ENCODE measurements around the gene SYCN. TPM values are rescaled to one million over a fixed set of nuclear protein-coding genes. Genes with fewer than 3 reads are reported as not detected.
A peak's percentile ranks its signal among the peaks of the same experiment; 100 is the strongest.

The SYCN gene
- total and polyA plus RNA-seq, 2 of the 13 experiments (the other 11 are each of a cell fraction or from before 2014, with no cell fraction given): not detected

GRCh38 chr19:39188960-39189359, 15.1 kb downstream of the SYCN start:
- peaks cover 0 to 11% of the 10 kb centered on the region in 2 experiments; a peak in 1 of 5 replicates for H3K27me3 ChIP-seq (ENCODE audit: control insufficient read depth in 1 of 2, insufficient read depth in 2 of 2, low read length in 2 of 2)
- ATAC-seq: no peak
- no peaks in the 10 kb centered on the region for H3K9me3 ChIP-seq (ENCODE audit: low read length)
- H4K20me1 ChIP-seq (ENCODE audit: insufficient read depth, low read length): no peaks in the 10 kb centered on the region
- ChIA-PET POLR2A (no interaction called here), CTCF (ENCODE audit: low intra/inter-chr PET ratio, low total read pairs) (interaction anchor here (2.9 kb wide), 1 partner anchor 66 kb away, joined by 25 read pairs; no protein-coding TSS in a partner anchor)
- intact Hi-C loops (cut with micrococcal nuclease; ENCODE audit: unreplicated experiment) (loop anchor here (10.0 kb wide), 1 partner anchor 224 kb away; no protein-coding TSS in a partner anchor), in situ Hi-C loops (cut with HindIII; ENCODE audit: extremely low pct_ligation_motif_present, low pct_unique_long_range_greater_than_20kb) (no loop called here)
- no peak overlapping the region for H3K27ac ChIP-seq (ENCODE audit: extremely low read length, insufficient read depth, low read length)
- H2AFZ ChIP-seq (ENCODE audit: low read length): no peak overlapping the region
- WGBS (ENCODE audit: low lambda C conversion rate): 39% methylated on average over 6 of the region's 6 CpGs
- no peak overlapping the region for H3K9ac ChIP-seq (ENCODE audit: insufficient read depth, low read depth, low read length)
- no peak overlapping the region for H3K4me2 ChIP-seq (ENCODE audit: low read depth, low read length)
- no peak for TF ChIP-seq GLI4 (CRISPR knock-in tag; IDR thresholded peaks at IDR 0.05; ENCODE audit: borderline replicate concordance)
- TF ChIP-seq ZFP36 (IDR thresholded peaks at IDR 0.05; ENCODE audit: borderline replicate concordance, low read depth, low read length, partially characterized antibody): peak; percentile 49
- H3K36me3 ChIP-seq (replicated peaks in 1 of 2; ENCODE audit: control insufficient read depth in 1 of 2, insufficient read depth in 2 of 2, low read length in 2 of 2): no peaks in the 10 kb centered on the region
- DNase-seq (ENCODE audit: low spot score): no peak
- H3K4me3 ChIP-seq (replicated peaks in 1 of 3; ENCODE audit: insufficient read depth in 1 of 3, low read depth in 2 of 3, low read length in 3 of 3): no peak overlapping the region
- peaks cover 17% of the 10 kb centered on the region for H3K4me1 ChIP-seq (ENCODE audit: insufficient read depth, low read length)
- no peaks in the 10 kb centered on the region for H3K79me2 ChIP-seq (ENCODE audit: insufficient read depth, low read length)
- no peak for FAIRE-seq
- BruUV-seq (replicated peaks): no TSS peak

GRCh38 chr19:39187552-39187943, 16.5 kb downstream of the SYCN start:
- H3K27ac ChIP-seq (ENCODE audit: extremely low read length, insufficient read depth, low read length): no peak overlapping the region
- CTCF ChIA-PET (ENCODE audit: low intra/inter-chr PET ratio, low total read pairs): interaction anchor here (1.3 to 2.9 kb wide), 2 partner anchors 61 to 65 kb away, joined by 3 to 25 read pairs; no protein-coding TSS in a partner anchor

More at GRCh38 chr19:39187552-39187943, 16.5 kb downstream of the SYCN start:
- Histone ChIP-seq H3K9ac (ENCODE audit: insufficient read depth, low read depth, low read length) (no peak overlapping the region), H3K79me2 (ENCODE audit: insufficient read depth, low read length) (no peaks in the 10 kb centered on the region), H2AFZ (ENCODE audit: low read length) (no peak overlapping the region), H3K9me3 (ENCODE audit: low read length) (no peaks in the 10 kb centered on the region), H3K36me3 (replicated peaks in 1 of 2; ENCODE audit: control insufficient read depth in 1 of 2, insufficient read depth in 2 of 2, low read length in 2 of 2) (no peaks in the 10 kb centered on the region), H3K4me1 (ENCODE audit: insufficient read depth, low read length) (peaks cover 10% of the 10 kb centered on the region; the same call in 1 of the 2 replicates), H3K4me2 (ENCODE audit: low read depth, low read length) (no peak overlapping the region; the same call in 1 of the 2 replicates), H3K27me3 (ENCODE audit: control insufficient read depth in 1 of 2, insufficient read depth in 2 of 2, low read length in 2 of 2) (peaks cover 0 to 7% of the 10 kb centered on the region in 2 experiments; a peak in 1 of 5 replicates), H3K4me3 (replicated peaks in 1 of 3; ENCODE audit: insufficient read depth in 1 of 3, low read depth in 2 of 3, low read length in 3 of 3) (no peak overlapping the region), H4K20me1 (ENCODE audit: insufficient read depth, low read length) (no peaks in the 10 kb centered on the region)
- POLR2A ChIA-PET: no interaction called here
- FAIRE-seq (no peak), ATAC-seq (peak; percentile 46), DNase-seq (ENCODE audit: low spot score) (no peak)
- in situ Hi-C loops (cut with HindIII; ENCODE audit: extremely low pct_ligation_motif_present, low pct_unique_long_range_greater_than_20kb): no loop called here
- WGBS (ENCODE audit: low lambda C conversion rate): 3% methylated on average over 4 of the region's 8 CpGs
- TF ChIP-seq HCFC1 (IDR thresholded peaks at IDR 0.05; ENCODE audit: low read depth, low read length) (no peak), KMT2B (CRISPR knock-in tag; IDR thresholded peaks at IDR 0.05) (no peak), NR2F6 (IDR thresholded peaks at IDR 0.05) (no peak), NR2F6 (CRISPR knock-in tag; IDR thresholded peaks at IDR 0.05) (peak; percentile 2; the same call in 1 of the 2 replicates), YY1 (IDR thresholded peaks at IDR 0.05; ENCODE audit: insufficient read depth, insufficient replicate concordance, low read depth, low read length) (no peak), ZNF615 (CRISPR knock-in tag; IDR thresholded peaks at IDR 0.05; ENCODE audit: borderline replicate concordance) (no peak), ATRX (CRISPR knock-in tag; IDR thresholded peaks at IDR 0.05; ENCODE audit: borderline replicate concordance) (no peak), ZNF431 (CRISPR knock-in tag; IDR thresholded peaks at IDR 0.05; ENCODE audit: borderline replicate concordance, low read depth) (peak; percentile 98; the same call in 1 of the 2 replicates), ZZZ3 (CRISPR knock-in tag; IDR thresholded peaks at IDR 0.05; ENCODE audit: borderline replicate concordance) (no peak), ZNF713 (CRISPR knock-in tag; IDR thresholded peaks at IDR 0.05) (no peak)
- intact Hi-C loops (cut with micrococcal nuclease; ENCODE audit: unreplicated experiment): loop anchor here (1.0 to 10.0 kb wide), 3 partner anchors 42 to 223 kb away; no protein-coding TSS in a partner anchor
- BruUV-seq (replicated peaks): no TSS peak
